H1 (cell line): ENCODE data around the gene LYRM4.

ENCODE experiments used
- BRCA1 ChIP-seq: IDR thresholded peaks from 2 replicates; pipeline ENCODE4 v1.6.1; 2012; ENCODE audit warnings: low read depth, low read length, improper control_type of control experiment
- CBX5 ChIP-seq: fragments of 300-800, 300-1000 bp; sonication (generic); IDR thresholded peaks from 2 replicates; pipeline ENCODE4 v1.7.1; 2016; ENCODE audit warnings: antibody characterized with exemption, low read length, low read depth
- CHD2 ChIP-seq: IDR thresholded peaks from 2 replicates; pipeline ENCODE4 v1.6.1; 2012; ENCODE audit warnings: low read length, improper control_type of control experiment
- EP300 ChIP-seq, 2 experiments: IDR thresholded peaks; 1 replicate in 1 of 2; 2 replicates in 1 of 2; pipeline ENCODE4 v1.6.1; 2011 to 2012; ENCODE audit warnings: low read depth in 2 of 2, low read length in 2 of 2, mild to moderate bottlenecking in 2 of 2, borderline replicate concordance in 1 of 2, inconsistent platforms in 1 of 2, moderate library complexity in 1 of 2
- EZH2 ChIP-seq: fragments of 200-600 bp; sonication (generic); IDR thresholded peaks from 2 replicates; pipeline ENCODE4 v1.7.1; 2012; ENCODE audit warnings: low read depth, mild to moderate bottlenecking, moderate library complexity, low read length, inconsistent platforms; ENCODE audit not compliant: severe bottlenecking
- JUND ChIP-seq: IDR thresholded peaks from 2 replicates; pipeline ENCODE4 v1.6.1; 2011; ENCODE audit warnings: mild to moderate bottlenecking, improper control_type of control experiment, low read length
- POLR2A ChIP-seq, 2 experiments: IDR thresholded peaks; 1 replicate in 1 of 2; 2 replicates in 1 of 2; pipeline ENCODE4 v1.6.1; 2011; ENCODE audit warnings: low read depth in 2 of 2, low read length in 2 of 2, mild to moderate bottlenecking in 2 of 2; ENCODE audit errors: control extremely low read depth in 1 of 2
- RFX5 ChIP-seq: IDR thresholded peaks from 2 replicates; pipeline ENCODE4 v1.6.1; 2011; ENCODE audit warnings: low read depth, low read length, improper control_type of control experiment, borderline replicate concordance
- TF ChIP-seq, protein P1 (sequence below), 3 experiments: IDR thresholded peaks; 1 replicate in 2 of 3; 2 replicates in 1 of 3; pipeline versions ENCODE4 v1.5.1 to v1.6.1; 2011; ENCODE audit warnings: low read length in 3 of 3, mild to moderate bottlenecking in 3 of 3, inconsistent platforms in 2 of 3, low read depth in 1 of 3, moderate library complexity in 1 of 3; ENCODE audit not compliant: insufficient read depth in 1 of 3; ENCODE audit errors: control extremely low read depth in 1 of 3

DNA sequence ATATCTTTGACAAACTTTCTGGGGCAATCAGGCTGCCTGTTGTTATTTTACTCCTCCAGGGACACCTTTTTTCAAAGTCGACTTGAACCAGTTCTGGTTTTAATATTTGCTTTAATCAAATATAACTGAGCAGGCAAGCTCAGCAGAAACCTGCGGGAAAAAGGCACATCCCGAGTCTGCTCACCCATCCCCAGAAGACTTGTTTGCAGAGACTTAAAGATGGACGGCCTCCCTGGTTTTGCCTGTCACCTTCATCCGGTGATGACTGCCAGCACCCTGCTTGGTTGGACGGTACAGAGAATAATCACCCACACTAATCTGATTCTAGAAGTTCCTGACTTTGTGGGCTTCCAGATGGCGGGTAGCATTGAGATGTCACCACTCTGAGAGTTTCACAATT, 138.8 kb downstream of the LYRM4 start:
- TF ChIP-seq, protein P1, sequence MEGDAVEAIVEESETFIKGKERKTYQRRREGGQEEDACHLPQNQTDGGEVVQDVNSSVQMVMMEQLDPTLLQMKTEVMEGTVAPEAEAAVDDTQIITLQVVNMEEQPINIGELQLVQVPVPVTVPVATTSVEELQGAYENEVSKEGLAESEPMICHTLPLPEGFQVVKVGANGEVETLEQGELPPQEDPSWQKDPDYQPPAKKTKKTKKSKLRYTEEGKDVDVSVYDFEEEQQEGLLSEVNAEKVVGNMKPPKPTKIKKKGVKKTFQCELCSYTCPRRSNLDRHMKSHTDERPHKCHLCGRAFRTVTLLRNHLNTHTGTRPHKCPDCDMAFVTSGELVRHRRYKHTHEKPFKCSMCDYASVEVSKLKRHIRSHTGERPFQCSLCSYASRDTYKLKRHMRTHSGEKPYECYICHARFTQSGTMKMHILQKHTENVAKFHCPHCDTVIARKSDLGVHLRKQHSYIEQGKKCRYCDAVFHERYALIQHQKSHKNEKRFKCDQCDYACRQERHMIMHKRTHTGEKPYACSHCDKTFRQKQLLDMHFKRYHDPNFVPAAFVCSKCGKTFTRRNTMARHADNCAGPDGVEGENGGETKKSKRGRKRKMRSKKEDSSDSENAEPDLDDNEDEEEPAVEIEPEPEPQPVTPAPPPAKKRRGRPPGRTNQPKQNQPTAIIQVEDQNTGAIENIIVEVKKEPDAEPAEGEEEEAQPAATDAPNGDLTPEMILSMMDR (IDR thresholded peaks at IDR 0.05; ENCODE audit: control extremely low read depth in 1 of 3, insufficient read depth in 1 of 3, low read depth in 1 of 3, low read length in 3 of 3) = no peak
- TF ChIP-seq EP300 (IDR thresholded peaks at IDR 0.05; ENCODE audit: borderline replicate concordance in 1 of 2, low read depth in 2 of 2, low read length in 2 of 2) = no peak
- no peak for TF ChIP-seq EZH2
- TF ChIP-seq BRCA1 = no peak
- no peak for TF ChIP-seq POLR2A (IDR thresholded peaks at IDR 0.05; ENCODE audit: control extremely low read depth in 1 of 2, low read depth in 2 of 2, low read length in 2 of 2)
- no peak for TF ChIP-seq RFX5
- TF ChIP-seq CHD2 = no peak
- no peak for TF ChIP-seq JUND
- TF ChIP-seq CBX5 = no peak
